Stimulated activated CD4-positive, alpha-beta T cell treated with anti-CD3 and anti-CD28 coated beads, Interleukin-1b, Interleukin-23, amount 100 ng/mL, for 48 hours (primary cell): ENCODE data around the gene KCNIP4.

Source experiments
- DNase-seq: peaks from one replicate; pipeline ENCODE4 v3.0.0-alpha.2; 2020

KCNIP4 gene

GRCh38 chr4:21307709-21308108 lies 640.9 kb downstream of the KCNIP4 start:
- no peak for DNase-seq

GRCh38 chr4:21304540-21304887 lies 644.1 kb downstream of the KCNIP4 start:
- no peak for DNase-seq

- DNase-seq, result no peak
These were observed 658.0 kb downstream of the KCNIP4 start for GRCh38 chr4:21290562-21290961.

- no peak for DNase-seq
These were observed 672.5 kb downstream of the KCNIP4 start for GRCh38 chr4:21276046-21276445.

- no peak for DNase-seq
These were observed 677.0 kb downstream of the KCNIP4 start for GRCh38 chr4:21271439-21272052.

- DNase-seq, result no peak
These were observed 700.2 kb downstream of the KCNIP4 start for GRCh38 chr4:21248331-21248730.

GRCh38 chr4:21242163-21242562 lies 706.4 kb downstream of the KCNIP4 start:
- no peak for DNase-seq

- DNase-seq, result no peak
These were observed 721.7 kb downstream of the KCNIP4 start for GRCh38 chr4:21226637-21227538.

GRCh38 chr4:21211846-21212245 lies 736.7 kb downstream of the KCNIP4 start:
- DNase-seq, result no peak

- no peak for DNase-seq
These were observed 738.7 kb downstream of the KCNIP4 start for GRCh38 chr4:21209860-21210259.

- no peak for DNase-seq
These were observed 742.6 kb downstream of the KCNIP4 start for GRCh38 chr4:21205821-21206531.

- no peak for DNase-seq
These were observed 745.2 kb downstream of the KCNIP4 start for GRCh38 chr4:21203416-21203815.

- no peak for DNase-seq
These were observed 745.6 kb downstream of the KCNIP4 start for GRCh38 chr4:21202959-21203358.

GRCh38 chr4:21198683-21199082 lies 749.9 kb downstream of the KCNIP4 start:
- DNase-seq, result no peak

- no peak for DNase-seq
These were observed 752.9 kb downstream of the KCNIP4 start for GRCh38 chr4:21195682-21196081.

- DNase-seq, result no peak
These were observed 756.2 kb downstream of the KCNIP4 start for GRCh38 chr4:21192367-21192766.

GRCh38 chr4:21191317-21191716 lies 757.3 kb downstream of the KCNIP4 start:
- DNase-seq, result no peak

GRCh38 chr4:21184788-21185187 lies 763.8 kb downstream of the KCNIP4 start:
- DNase-seq, result no peak

- no peak for DNase-seq
These were observed 766.9 kb downstream of the KCNIP4 start for GRCh38 chr4:21181716-21182115.

GRCh38 chr4:21177871-21178270 lies 770.7 kb downstream of the KCNIP4 start:
- no peak for DNase-seq

- no peak for DNase-seq
These were observed 771.5 kb downstream of the KCNIP4 start for GRCh38 chr4:21177092-21177491.

GRCh38 chr4:21167711-21168110 lies 780.9 kb downstream of the KCNIP4 start:
- no peak for DNase-seq

- no peak for DNase-seq
These were observed 793.2 kb downstream of the KCNIP4 start for GRCh38 chr4:21155367-21155766.

GRCh38 chr4:21139327-21139726 lies 809.2 kb downstream of the KCNIP4 start:
- DNase-seq, result no peak
